Measurements from ENCODE around the gene DIS3L2.

The DIS3L2 gene

DNA sequence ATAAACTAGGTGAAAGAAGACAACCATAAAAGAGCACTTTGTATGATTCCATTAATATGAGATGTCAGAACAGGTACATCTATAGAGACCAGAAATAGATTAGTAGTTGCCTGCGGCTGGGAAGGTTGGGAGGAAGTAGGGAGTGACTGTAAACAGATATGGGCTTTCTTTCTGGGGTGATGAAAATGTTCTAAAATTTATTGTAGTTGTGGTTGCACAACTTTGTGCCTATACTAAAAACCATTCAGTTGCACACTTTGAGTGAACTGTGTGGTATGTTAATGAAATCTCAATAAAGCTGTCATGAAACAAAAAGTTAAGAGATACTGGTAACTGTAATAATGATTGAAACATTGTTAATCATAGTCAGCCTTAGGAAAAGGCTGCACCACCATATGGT is 264.4 kb downstream of the DIS3L2 start:
- DNase-seq (ENCODE audit: low read depth in 2 of 2, low spot score in 1 of 2) = no peak

DNA sequence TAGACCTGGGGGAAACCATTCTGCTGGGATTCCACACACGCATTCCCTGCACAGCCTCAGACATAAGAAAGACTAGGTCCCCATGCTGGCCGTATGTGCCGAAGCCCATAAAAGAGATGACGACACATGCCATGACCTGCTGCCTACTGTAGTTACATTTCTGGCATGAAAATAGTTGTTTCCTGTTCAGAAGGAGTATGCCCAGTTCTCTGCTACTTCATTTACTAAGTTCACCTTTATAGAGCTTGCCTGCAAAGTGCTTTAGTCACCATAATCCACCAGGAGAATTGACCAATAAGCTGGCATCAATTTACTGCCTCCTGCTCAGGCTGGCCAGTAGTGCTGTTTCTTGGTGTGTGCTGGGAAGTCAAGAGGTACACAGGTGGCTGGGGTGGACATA is 266.8 kb downstream of the DIS3L2 start:
- DNase-seq (ENCODE audit: low read depth in 2 of 2, low spot score in 1 of 2) = no peak

DNA sequence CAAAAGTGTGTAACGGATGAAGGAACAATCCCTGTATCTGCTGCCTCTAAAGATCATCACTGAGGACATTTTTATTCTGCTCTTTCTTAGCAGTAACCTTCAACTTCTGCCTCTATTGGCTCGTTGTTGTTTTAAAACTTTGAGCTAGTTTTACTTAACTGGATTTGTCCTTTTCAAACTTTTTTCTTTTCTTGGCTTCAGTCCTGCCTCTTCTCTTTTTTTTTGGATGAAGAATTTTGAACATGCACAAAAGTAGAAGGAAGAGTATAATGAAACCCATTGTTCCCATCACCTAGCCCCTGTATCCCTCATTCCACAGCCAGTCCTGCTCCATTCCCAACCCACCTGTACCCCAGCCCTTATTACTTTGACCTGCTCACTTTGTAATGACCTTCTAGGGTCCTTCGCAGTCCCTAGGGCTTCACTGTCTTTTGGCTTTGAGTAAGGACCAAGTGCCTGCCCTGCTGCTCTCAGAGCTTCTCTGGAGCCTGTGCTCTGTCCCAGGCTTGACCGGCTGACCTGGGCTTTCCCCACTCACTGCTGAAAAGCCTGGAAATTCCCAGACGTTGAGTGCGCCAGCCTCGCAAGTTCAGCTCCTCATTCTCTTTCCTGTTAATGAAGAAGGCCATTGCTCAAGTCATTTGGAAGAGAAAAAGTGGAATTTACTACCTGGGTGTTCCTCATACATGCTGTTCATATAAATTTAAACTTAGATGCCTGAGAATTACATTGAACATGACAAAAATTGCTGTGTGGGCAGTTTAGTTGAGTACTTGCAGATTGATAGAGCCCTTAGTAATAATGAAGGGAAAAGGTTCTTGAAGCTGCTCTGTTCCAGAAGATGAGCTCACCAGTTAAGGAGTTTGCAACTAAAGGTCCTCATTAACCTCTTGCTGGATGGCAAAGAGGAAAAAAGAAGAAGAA is 267.7 kb downstream of the DIS3L2 start:
- no peak for DNase-seq (ENCODE audit: low read depth in 2 of 2, low spot score in 1 of 2)

DNA sequence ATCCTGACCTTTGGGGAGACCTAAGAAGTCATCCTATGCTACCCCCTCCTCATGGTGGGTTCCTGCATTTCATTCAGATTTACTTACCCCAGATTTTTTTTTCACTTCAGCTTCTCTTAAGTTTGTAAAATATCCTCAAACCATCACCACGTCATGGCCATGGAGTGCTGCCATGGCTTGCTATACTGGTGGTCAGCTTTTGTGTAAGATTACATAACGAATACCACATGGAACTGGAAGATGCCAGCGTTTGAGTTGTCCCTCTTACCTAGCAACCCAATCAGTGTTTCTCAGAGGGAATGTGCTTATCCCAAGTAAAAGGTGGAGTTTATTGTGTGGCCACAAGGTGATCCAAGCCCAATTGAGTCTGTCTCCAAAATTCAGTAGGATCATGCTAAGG is 268.4 kb downstream of the DIS3L2 start:
- no peak for DNase-seq (ENCODE audit: low read depth in 2 of 2, low spot score in 1 of 2)

DNA sequence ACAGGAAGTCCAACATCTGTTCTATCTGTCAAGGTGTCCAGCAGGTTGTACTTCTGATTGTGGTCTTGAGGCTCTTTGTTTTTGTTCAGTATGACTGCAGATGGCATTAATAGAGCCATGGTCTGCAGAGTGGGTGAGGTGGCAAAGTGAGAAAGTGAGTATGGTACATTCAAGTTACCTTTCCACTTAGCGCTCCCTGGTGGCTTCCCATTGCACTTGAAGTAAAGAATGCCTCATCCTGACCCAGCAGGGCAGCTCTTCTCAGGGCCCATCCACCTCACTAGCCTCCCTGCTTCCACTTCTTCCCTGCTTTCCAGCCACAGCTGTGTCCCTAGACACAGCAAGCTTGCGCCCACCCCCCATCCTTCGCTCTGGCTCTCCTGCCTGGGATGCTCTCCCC is 269.0 kb downstream of the DIS3L2 start:
- no peak for DNase-seq (ENCODE audit: low read depth in 2 of 2, low spot score in 1 of 2)

DNA sequence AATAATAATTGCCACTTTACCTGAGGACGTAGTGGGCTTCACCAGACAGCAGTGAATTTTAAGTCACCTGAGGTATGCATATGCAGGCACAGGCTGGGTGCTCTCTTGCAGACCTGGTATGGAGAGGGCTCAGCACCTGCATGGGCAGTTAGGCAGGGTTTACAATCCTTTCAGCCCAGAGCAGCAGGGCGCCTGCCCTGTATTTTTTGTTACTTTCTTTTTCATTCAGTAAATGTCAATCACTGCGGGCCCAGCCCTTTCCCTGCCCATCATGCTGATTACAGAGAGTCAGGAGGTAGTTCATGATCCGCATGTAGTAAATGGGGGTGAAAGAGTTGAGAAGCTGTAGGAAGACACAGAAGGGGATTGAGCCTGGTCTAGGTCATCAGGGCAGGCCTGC is 270.0 kb downstream of the DIS3L2 start:
- no peak for DNase-seq (ENCODE audit: low read depth in 2 of 2, low spot score in 1 of 2)

DNA sequence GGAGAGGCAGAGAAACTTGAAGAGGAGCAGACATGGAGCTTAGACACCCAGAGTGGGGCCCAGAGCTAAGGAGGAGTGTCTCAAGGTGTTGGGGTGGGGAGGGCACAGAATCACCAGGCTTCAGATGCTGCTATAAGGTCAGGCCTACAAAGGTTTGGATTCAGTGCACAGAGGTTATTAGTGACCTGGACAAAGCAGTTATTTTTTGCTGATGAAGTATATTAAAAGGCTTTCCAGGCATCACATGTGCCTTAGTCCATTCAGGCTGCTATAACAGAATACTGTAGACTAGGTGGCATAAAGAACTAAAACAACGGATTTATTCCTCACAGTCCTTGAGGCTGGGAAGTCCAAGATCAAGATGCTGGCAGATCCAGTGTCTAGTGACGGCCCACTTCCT is 271.4 kb downstream of the DIS3L2 start:
- DNase-seq (ENCODE audit: low read depth in 2 of 2, low spot score in 1 of 2) = no peak

DNA sequence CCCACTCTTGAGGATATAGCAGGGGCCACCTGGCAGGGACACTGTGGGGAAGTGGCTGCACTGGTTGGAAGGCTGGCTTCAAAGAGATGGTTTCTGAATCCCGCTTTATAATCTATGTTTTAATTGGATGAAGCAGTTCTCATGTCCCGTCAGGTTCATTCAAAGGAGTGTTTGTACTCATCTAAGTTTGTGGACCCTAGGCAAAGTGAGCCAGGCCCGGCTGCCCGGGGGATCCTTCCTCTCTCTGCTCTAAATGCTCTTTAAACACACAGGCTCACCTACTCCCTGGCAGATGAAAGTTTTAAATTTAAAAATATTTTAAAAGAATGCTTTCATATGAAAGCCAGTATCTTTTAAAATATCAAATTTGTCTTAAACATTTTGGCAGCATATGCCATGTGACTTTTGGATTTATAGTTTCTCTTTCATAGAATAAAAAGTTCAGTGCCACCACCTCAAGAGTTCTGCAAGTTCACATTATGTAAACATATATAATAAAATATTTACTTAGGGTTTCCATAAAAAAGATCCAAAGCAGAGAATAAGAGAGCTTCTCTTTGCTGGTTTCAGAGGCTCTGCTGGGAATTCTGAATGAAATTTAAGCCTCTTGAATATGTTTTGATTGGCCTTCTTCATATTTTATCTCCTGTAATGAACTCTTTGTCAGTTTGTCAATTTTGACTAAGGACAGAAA is 273.6 kb downstream of the DIS3L2 start:
- no peak for DNase-seq (ENCODE audit: low read depth in 2 of 2, low spot score in 1 of 2)

DNA sequence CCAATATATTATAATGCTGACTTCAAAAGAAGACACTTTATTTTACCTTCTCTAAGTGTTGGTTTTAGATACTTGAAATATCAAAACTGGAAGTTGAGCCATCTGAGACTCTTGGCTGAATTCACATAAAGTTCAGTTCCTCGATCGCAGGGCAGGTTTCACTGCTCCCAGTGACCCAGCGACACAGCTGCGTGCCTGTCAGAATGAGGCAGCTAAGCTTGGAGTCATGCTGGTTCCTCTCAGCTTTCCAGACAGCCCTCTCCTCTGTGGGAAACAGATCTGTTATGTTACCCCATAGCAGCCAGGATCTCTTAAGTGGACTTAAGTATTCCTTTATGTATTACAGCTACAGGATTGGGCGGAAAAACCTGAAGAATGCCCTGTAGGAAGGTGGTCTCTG is 274.2 kb downstream of the DIS3L2 start:
- DNase-seq (ENCODE audit: low read depth in 2 of 2, low spot score in 1 of 2) = no peak

DNA sequence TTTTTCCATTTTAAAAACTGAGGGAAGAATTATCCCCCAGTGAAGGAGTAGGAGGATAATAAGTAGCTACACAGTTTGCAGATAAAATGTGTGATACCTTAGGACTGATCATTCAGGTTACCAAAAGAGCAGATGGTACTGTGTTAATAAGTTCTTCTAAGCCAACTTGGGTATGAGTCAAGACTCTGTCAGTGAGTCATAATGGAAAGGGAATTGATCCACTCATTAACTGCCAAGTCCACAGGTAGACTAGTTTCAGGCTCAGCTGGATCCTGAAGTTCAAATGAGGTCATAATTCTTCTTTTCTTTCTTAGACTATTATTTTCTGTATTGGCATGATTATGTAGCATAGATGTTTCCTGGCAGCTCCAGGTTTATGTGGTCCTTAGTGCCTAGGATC is 274.7 kb downstream of the DIS3L2 start:
- no peak for DNase-seq (ENCODE audit: low read depth in 2 of 2, low spot score in 1 of 2)

DNA sequence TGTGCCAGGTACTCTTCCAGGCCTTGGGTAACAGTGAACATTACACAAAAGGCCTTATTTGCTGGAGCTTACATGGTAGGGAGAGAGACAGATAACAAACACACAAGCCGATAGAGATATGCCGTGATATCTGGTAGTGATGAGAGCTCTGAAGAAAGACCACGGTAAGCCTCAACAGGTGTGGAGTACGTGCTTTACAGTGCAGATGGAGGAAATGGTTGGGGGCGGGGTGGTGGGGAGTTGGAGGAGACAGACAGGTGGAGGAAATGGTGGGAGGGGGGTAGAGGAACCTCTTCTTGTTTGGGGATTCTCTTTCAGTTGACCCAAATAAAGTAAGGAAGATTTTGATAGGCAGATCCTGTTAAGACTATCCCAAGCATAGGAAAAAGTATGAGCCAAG is 276.0 kb downstream of the DIS3L2 start:
- DNase-seq (ENCODE audit: low read depth in 2 of 2, low spot score in 1 of 2) = no peak

DNA sequence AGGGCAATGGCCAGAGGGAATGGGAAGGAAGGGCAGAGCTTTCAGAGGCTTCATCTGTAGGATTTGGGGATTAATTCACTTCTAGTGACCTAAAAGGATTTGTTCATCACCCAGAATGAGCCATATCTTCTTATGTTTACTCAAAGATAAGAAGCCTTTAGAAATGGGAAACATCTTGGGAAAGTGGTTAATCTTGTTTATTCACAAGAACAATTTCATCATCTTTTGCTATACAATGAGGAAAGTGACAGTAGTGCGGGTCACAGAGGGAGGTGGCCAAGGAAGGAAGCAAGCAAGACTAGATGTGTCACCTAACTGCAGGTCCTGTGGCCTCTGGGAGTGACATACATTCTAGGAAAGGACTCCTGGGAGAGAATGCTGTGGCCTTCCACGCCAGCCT is 276.6 kb downstream of the DIS3L2 start:
- DNase-seq (ENCODE audit: low read depth in 2 of 2, low spot score in 1 of 2) = no peak

DNA sequence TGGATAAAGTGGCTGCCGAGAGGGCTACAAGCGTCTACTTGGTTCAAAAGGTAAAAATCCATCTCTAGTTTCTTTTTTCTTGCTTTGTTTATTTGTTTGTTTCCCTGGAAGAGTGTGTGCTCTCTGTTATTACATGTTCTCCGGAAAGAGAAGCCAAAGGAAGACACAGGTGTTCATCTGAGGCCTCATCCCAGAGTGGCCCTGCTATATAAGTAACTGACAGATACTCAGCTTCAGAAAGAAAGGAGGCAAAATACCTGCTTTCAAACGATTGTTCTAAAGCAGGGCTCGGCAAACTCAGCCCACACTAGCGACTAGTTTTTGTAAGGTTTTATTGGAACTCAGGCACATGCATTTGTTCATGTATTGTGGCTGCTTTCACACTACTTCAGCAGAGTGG is 277.1 kb downstream of the DIS3L2 start:
- no peak for DNase-seq (ENCODE audit: low read depth in 2 of 2, low spot score in 1 of 2)

DNA sequence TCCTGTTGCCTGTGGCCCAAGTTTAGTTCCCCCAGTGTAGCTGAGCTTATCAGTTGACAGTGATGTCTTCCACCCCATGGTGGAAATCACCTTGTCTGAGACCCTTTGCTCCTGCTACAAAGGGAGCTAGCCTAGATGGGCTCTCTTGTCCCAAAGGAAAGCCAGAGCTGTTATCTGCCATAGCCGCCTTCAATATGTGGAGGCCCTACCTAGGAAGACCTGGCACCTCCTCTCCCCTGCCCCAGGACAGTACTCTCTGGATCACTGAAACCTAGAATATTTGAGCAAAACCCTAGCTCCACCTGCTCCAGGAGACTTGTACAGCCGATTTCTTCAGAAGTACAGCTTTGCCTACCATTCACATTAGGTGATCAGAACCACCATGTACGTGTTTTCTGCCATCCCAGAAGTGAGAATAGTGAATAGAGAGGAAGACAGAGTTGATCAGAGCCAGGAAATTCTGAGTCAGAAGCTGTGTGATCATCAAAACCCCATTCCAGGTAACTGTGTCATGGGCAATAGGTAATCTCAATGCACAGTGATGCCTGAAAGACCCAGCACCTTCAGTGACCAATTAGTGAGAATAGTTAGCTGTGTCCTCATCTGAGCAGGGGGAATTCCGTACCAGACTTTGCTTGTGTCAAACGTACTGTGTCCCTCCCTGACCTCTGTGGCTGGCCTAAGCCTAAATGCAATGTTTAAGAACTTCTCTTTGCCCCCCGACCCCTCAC is 278.6 kb downstream of the DIS3L2 start:
- no peak for DNase-seq (ENCODE audit: low read depth in 2 of 2, low spot score in 1 of 2)

DNA sequence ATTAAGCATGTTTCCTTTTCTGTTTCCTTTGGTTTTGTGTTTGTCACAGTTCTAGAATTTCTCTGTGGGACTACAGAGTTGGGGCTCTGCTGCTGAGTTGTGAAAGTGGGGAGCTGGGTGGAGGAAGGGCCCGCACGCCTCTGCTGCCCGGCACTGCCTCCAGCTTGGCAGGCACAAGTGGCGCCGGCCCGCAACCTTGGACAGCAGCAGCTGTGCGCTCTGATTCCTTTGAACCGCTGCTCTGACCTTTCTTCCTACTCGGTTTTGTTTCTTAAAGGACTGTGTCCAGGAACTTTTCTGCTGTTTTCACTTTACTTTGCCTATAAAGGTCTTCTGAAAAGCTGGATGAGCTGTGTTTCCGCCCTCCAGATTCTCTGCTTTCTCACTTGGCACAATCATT is 279.4 kb downstream of the DIS3L2 start:
- no peak for DNase-seq (ENCODE audit: low read depth in 2 of 2, low spot score in 1 of 2)

DNA sequence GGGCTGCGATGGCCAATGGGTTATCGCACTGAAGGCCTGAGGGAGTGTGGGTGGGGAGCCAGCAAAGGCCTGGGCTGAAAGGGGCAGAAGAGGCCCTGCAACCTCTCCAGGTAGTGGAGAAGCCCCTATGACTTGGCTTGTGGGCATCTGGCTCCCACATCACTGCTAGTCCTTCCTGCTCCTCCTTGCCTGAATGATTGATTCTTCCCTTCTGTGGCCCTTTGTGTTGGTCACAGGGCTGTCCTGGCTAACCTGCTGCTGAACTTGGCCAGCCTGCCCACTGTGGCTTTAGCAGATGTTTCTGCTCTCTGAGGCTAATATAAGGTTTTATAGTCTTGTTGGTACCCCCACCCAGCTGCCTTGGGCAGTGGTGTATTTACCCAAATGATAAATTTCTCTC is 280.8 kb downstream of the DIS3L2 start:
- DNase-seq (ENCODE audit: low read depth in 2 of 2, low spot score in 1 of 2) = no peak

DNA sequence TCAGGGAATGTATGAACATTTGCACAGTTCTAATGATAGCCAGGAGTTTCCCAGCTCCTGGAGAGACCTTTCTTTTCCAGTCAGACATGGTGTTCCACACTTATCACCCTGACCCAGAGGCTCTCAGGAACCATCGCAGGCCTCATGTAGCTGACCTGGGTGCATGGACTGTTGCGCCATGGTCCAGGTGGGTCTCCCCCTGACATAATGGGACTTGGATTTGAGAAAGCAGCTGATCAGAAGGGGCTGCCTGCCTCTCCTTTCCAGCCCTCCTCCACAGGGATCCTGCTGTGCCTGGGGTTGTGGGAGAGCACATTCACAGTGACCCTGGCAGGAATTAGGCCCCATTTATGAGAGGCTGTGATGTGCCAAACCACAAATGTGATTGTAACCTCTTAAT is 283.6 kb downstream of the DIS3L2 start:
- no peak for DNase-seq (ENCODE audit: low read depth in 2 of 2, low spot score in 1 of 2)

DNA sequence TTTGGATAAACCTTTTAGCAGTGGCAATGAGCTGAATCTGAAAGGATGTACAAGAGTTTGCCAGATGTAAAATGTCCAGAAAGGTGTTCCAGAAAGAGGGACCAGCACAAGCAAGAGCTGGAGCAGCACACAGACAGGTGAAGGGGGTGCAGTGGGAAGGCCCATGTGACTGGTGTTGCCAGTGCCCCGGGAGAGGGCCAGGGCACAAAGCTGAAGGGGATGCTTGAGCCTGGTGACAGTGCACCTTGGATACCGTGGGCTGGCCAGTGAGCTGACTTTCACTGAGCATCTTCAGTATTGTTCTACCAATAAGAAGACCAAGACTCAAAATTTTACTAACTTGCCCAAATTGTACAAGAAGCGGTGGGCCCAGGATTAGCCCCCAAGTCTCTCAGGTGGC is 284.7 kb downstream of the DIS3L2 start:
- no peak for DNase-seq (ENCODE audit: low read depth in 2 of 2, low spot score in 1 of 2)

DNA sequence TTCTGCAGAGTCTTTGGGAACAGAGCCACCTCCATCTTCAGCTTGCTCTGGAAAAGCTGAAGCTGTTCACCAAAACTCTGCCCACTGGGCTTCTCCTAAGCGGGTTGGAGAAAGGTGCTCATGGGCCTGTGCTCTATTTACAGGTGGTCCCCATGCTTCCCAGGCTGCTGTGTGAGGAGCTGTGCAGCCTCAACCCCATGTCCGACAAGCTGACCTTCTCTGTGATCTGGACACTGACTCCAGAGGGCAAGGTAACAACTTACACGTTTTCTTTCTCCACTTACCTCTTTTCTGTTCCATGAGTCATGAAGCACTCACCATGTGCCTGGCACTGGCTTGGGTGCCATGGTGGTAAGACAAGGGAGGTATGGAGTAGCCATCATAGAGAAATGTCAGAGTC is 287.6 kb downstream of the DIS3L2 start:
- DNase-seq (ENCODE audit: low read depth in 2 of 2, low spot score in 1 of 2) = no peak

DNA sequence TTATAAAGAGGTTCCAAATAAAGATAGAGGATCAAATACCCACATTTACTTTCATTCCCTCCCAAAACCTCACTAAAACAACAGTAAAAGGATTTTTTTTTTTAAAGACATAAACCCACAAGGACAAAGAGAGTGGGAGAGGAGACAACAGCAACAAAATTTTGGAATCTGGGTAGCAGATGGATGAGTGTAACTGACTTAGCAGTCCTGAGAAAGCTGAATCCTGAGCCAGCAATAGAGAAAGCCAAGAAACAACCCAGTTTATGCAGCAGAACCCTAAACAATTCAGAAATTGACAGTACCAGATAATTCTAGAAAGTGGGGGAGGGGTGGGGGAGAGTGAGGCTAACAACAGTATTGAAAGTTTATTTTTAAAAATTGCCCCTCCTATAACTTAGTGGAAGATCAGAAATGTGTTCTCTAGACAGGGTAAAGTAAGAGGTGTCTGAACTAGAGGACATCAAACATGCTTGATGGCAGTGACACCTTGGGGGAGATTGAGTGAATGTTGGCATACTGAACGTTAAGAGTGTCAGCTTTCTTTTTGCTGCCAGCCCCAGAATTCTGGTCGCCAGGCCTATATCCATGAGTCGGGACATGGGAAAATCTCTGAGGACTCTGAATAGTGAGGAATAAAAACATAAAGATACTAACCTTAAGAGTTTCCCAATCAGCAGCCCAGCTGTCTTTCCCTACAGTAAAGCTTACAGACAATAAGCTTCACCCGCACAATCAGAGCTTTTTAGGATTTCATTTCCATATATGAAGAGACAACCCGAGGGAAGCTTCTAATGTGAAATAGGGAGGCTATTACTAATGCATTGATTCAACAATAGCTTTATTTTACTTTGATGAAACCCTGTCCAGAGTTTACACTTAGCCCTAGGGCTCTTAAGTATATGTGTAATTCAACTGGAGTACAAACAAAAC is 289.0 kb downstream of the DIS3L2 start:
- no peak for DNase-seq (ENCODE audit: low read depth in 2 of 2, low spot score in 1 of 2)

DNA sequence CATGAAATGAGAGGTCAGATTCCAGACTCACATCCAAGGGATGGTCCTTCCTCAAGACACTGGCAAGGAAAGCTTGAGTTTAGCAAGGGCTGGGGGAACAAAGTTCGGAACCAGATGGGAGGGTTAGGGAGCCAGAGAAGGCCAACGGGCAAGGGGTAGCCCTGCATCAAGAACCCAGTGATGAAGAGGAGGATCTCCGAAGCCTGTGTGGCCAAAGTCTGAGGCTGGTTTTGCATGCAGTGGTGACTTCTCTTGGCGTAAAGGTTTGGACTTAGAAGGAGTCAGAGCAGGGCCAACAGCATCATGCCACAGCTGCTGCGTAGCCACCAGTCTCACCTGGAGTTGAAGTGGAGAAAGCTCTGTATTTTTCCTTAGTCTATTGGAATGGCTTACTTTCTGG is 293.5 kb downstream of the DIS3L2 start:
- DNase-seq (ENCODE audit: low read depth in 2 of 2, low spot score in 1 of 2) = no peak

Data from stimulated activated CD8-positive, alpha-beta memory T cell treated with anti-CD3 and anti-CD28 coated beads, Interleukin-4, amount 100 ng/mL, for 1 hour (primary cell).